ENCODE results near the gene SLC20A1.

Gene SLC20A1

DNA sequence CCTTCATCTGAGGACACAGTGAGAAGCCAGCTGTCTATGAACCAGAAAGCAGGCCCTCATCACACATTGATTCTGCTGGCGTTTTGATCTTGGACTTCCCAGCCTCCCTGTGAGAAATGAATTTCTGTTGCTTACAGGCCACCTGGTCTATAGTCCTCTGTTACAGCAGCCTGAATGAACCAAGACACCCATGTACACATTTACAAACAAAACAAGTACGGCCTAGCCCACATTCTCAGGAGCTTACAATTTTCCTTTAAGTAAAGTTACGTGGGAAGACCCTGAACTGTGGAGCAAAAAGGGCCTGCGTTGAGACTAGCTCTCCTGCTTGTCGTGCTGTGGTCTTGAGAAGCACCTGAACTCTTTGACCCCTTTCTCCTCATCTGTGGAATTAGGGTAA, 12.0 kb upstream of the SLC20A1 start:
- DNase-seq: no peak
- WGBS (ENCODE audit: insufficient coverage): 86% methylated on average over 5 of the region's 5 CpGs
- POLR2A ChIA-PET: no interaction called here
- peaks cover 14 to 68% (median 42%) of the 10 kb centered on the region in 4 experiments for H3K4me1 ChIP-seq (ENCODE audit: control extremely low read depth in 1 of 4, control insufficient read depth in 4 of 4, insufficient read depth in 4 of 4, low read length in 3 of 4)
- H3K4me3 ChIP-seq (ENCODE audit: control insufficient read depth in 1 of 7, extremely low read depth in 1 of 7, insufficient read depth in 4 of 7, low read depth in 2 of 7, low read length in 6 of 7): no peak overlapping the region
- H3K9me3 ChIP-seq (ENCODE audit: control extremely low read depth in 1 of 5, control insufficient read depth in 4 of 5, insufficient read depth in 2 of 5, low read depth in 1 of 5, low read length in 4 of 5): no peaks in the 10 kb centered on the region
- no peaks in the 10 kb centered on the region for H3K27me3 ChIP-seq (replicated peaks in 2 of 5; ENCODE audit: control insufficient read depth in 4 of 5, insufficient read depth in 5 of 5, low read length in 4 of 5)
- CTCF ChIA-PET: interaction anchor here (0.5 to 14.9 kb wide), 9 partner anchors 10 to 100 kb away, joined by 3 to 275 read pairs (median 3); partner anchors contain the start of gene SLC20A1
- H3K27ac ChIP-seq (ENCODE audit: insufficient read depth in 1 of 2, low read depth in 1 of 2, low read length in 2 of 2, poor library complexity in 1 of 2, severe bottlenecking in 2 of 2): no peak overlapping the region
- H3K36me3 ChIP-seq (ENCODE audit: control insufficient read depth in 4 of 4, insufficient read depth in 4 of 4, low read length in 3 of 4): no peaks in the 10 kb centered on the region

DNA sequence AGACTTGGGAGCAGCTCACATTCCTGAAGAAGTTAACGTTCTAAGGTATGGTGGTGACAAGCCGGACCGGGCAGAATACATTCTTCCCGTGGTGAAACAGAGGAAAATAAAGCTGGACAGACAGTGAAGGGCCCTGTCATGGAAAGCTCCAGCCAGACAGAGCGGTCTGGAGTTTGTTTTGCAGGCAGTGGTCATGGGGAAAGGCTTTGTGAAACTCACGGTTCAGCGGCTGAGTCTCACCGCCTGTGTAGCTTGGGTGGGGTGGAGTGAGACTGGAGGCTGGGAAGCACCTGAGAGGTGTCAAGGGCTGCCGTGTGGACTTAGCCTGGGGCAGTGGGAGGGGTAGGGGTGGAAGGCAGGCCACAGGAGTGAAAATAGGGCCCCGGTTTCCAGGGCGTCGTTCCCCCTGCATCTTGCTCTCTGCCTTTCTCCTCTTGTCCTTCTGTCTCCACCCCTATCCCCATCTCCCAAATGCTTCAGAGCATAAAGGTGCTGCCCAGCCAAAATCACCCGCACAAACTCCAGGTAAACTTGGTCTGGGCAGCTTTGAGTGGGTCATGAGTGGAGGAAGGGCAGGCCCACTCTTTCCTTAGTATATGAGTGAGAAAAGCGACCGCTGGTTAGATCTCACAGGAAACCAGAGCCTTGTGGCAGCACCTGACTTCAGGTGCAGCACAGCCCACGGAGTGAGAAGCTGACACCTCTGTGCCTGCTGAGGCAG, 11.4 kb upstream of the SLC20A1 start:
- Histone ChIP-seq H3K4me1 (ENCODE audit: control extremely low read depth in 1 of 4, control insufficient read depth in 4 of 4, insufficient read depth in 4 of 4, low read length in 3 of 4) (peaks cover 14 to 61% (median 40%) of the 10 kb centered on the region in 4 experiments), H3K27me3 (replicated peaks in 2 of 5; ENCODE audit: control insufficient read depth in 4 of 5, insufficient read depth in 5 of 5, low read length in 4 of 5) (no peaks in the 10 kb centered on the region), H3K27ac (ENCODE audit: insufficient read depth in 1 of 2, low read depth in 1 of 2, low read length in 2 of 2, poor library complexity in 1 of 2, severe bottlenecking in 2 of 2) (no peak overlapping the region), H3K36me3 (ENCODE audit: control insufficient read depth in 4 of 4, insufficient read depth in 4 of 4, low read length in 3 of 4) (no peaks in the 10 kb centered on the region), H3K4me3 (ENCODE audit: control insufficient read depth in 1 of 7, extremely low read depth in 1 of 7, insufficient read depth in 4 of 7, low read depth in 2 of 7, low read length in 6 of 7) (no peak overlapping the region), H3K9me3 (ENCODE audit: control extremely low read depth in 1 of 5, control insufficient read depth in 4 of 5, insufficient read depth in 2 of 5, low read depth in 1 of 5, low read length in 4 of 5) (no peaks in the 10 kb centered on the region)
- no peak for DNase-seq
- WGBS (ENCODE audit: insufficient coverage): 98% methylated on average over 13 of the region's 16 CpGs
- POLR2A ChIA-PET: no interaction called here
- CTCF ChIA-PET: interaction anchor here (1.1 to 14.9 kb wide), 6 partner anchors 9 to 93 kb away, joined by 3 to 275 read pairs (median 76); partner anchors contain the start of gene SLC20A1

DNA sequence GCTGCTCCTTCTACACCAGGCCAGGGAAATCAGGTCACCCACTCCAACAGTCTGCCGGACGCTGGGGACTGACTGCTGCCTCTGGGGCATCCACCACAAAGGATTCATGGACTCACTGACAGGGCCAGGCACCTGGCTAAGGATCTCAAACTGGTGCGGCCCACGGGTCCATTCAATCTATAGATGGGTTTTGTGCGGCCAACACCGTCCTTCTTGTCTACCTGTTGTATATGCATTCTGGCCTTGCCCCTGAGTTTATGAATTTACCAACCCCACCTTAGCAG, 10.9 kb upstream of the SLC20A1 start:
- no peaks in the 10 kb centered on the region for H3K9me3 ChIP-seq (ENCODE audit: control extremely low read depth in 1 of 5, control insufficient read depth in 4 of 5, insufficient read depth in 2 of 5, low read depth in 1 of 5, low read length in 4 of 5)
- H3K27ac ChIP-seq (ENCODE audit: insufficient read depth in 1 of 2, low read depth in 1 of 2, low read length in 2 of 2, poor library complexity in 1 of 2, severe bottlenecking in 2 of 2): no peak overlapping the region
- 99% methylated on average over 4 of the region's 6 CpGs for WGBS (ENCODE audit: insufficient coverage)
- H3K4me1 ChIP-seq (ENCODE audit: control extremely low read depth in 1 of 4, control insufficient read depth in 4 of 4, insufficient read depth in 4 of 4, low read length in 3 of 4): peaks cover 14 to 57% (median 36%) of the 10 kb centered on the region in 4 experiments
- no peak for DNase-seq
- ChIA-PET POLR2A (no interaction called here), CTCF (interaction anchor here (1.0 to 14.9 kb wide), 6 partner anchors 8 to 92 kb away, joined by 4 to 275 read pairs (median 80); partner anchors contain the start of gene SLC20A1)
- no peak overlapping the region for H3K4me3 ChIP-seq (ENCODE audit: control insufficient read depth in 1 of 7, extremely low read depth in 1 of 7, insufficient read depth in 4 of 7, low read depth in 2 of 7, low read length in 6 of 7)
- no peaks in the 10 kb centered on the region for H3K27me3 ChIP-seq (replicated peaks in 2 of 5; ENCODE audit: control insufficient read depth in 4 of 5, insufficient read depth in 5 of 5, low read length in 4 of 5)
- H3K36me3 ChIP-seq (ENCODE audit: control insufficient read depth in 4 of 4, insufficient read depth in 4 of 4, low read length in 3 of 4): no peaks in the 10 kb centered on the region

- DNase-seq: peak in 2 of 3 donors; percentile 39 to 42
- H3K4me1 ChIP-seq (ENCODE audit: control extremely low read depth in 1 of 4, control insufficient read depth in 4 of 4, insufficient read depth in 4 of 4, low read length in 3 of 4): peaks cover 6 to 57% (median 24%) of the 10 kb centered on the region in 4 experiments
- ChIA-PET POLR2A (interaction anchor here (1.2 kb wide), 1 partner anchor 9 kb away, joined by 4 read pairs; the partner anchor contains the start of gene SLC20A1), CTCF (interaction anchor here (1.0 to 14.9 kb wide), 5 partner anchors 7 to 90 kb away, joined by 3 to 275 read pairs (median 10); partner anchors contain the start of gene SLC20A1)
- H3K36me3 ChIP-seq (ENCODE audit: control insufficient read depth in 4 of 4, insufficient read depth in 4 of 4, low read length in 3 of 4): no peaks in the 10 kb centered on the region
- H3K9me3 ChIP-seq (ENCODE audit: control extremely low read depth in 1 of 5, control insufficient read depth in 4 of 5, insufficient read depth in 2 of 5, low read depth in 1 of 5, low read length in 4 of 5): no peaks in the 10 kb centered on the region
- H3K4me3 ChIP-seq (ENCODE audit: control insufficient read depth in 1 of 7, extremely low read depth in 1 of 7, insufficient read depth in 4 of 7, low read depth in 2 of 7, low read length in 6 of 7): no peak overlapping the region
- H3K27ac ChIP-seq (ENCODE audit: insufficient read depth in 1 of 2, low read depth in 1 of 2, low read length in 2 of 2, poor library complexity in 1 of 2, severe bottlenecking in 2 of 2): no peak overlapping the region
- WGBS (ENCODE audit: insufficient coverage): 78% methylated on average over 7 of the region's 7 CpGs
- no peaks in the 10 kb centered on the region for H3K27me3 ChIP-seq (replicated peaks in 2 of 5; ENCODE audit: control insufficient read depth in 4 of 5, insufficient read depth in 5 of 5, low read length in 4 of 5)
Measured at GRCh38 chr2:112636605-112637288, 9.0 kb upstream of the SLC20A1 start.

DNA sequence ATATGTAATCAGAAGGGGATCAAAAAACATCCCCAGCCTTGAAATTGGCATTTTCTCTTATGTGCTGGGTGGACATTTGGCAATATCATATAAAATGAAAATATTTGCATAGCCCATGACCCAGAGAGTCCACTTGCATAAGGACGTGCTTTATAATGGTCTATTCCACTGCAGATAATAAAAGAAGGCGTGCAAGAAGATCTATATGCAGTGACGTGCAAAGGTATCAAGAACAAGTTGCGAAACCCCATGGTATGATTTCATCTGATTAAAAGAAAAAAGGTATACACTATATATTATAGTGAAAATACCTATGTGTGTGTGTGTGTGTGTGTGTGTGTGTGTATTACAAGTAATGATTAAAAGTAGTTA, 8.5 kb upstream of the SLC20A1 start:
- Histone ChIP-seq H3K4me3 (ENCODE audit: control insufficient read depth in 1 of 7, extremely low read depth in 1 of 7, insufficient read depth in 4 of 7, low read depth in 2 of 7, low read length in 6 of 7) (no peak overlapping the region), H3K27me3 (replicated peaks in 2 of 5; ENCODE audit: control insufficient read depth in 4 of 5, insufficient read depth in 5 of 5, low read length in 4 of 5) (no peaks in the 10 kb centered on the region), H3K27ac (ENCODE audit: insufficient read depth in 1 of 2, low read depth in 1 of 2, low read length in 2 of 2, poor library complexity in 1 of 2, severe bottlenecking in 2 of 2) (no peak overlapping the region), H3K36me3 (ENCODE audit: control insufficient read depth in 4 of 4, insufficient read depth in 4 of 4, low read length in 3 of 4) (no peaks in the 10 kb centered on the region), H3K4me1 (ENCODE audit: control extremely low read depth in 1 of 4, control insufficient read depth in 4 of 4, insufficient read depth in 4 of 4, low read length in 3 of 4) (peaks cover under 1 to 56% (median 21%) of the 10 kb centered on the region in 4 experiments), H3K9me3 (ENCODE audit: control extremely low read depth in 1 of 5, control insufficient read depth in 4 of 5, insufficient read depth in 2 of 5, low read depth in 1 of 5, low read length in 4 of 5) (no peaks in the 10 kb centered on the region)
- 100% methylated on average over 3 of the region's 4 CpGs for WGBS (ENCODE audit: insufficient coverage)
- ChIA-PET CTCF (interaction anchor here (1.0 to 2.3 kb wide), 4 partner anchors 10 to 89 kb away, joined by 3 to 10 read pairs (median 4); no protein-coding TSS in a partner anchor), POLR2A (interaction anchor here (1.2 kb wide), 1 partner anchor 8 kb away, joined by 4 read pairs; the partner anchor contains the start of gene SLC20A1)
- no peak for DNase-seq

- CTCF ChIA-PET: interaction anchor here (0.5 to 9.9 kb wide), 3 partner anchors 10 to 86 kb away, joined by 4 to 183 read pairs (median 109); no protein-coding TSS in a partner anchor
- Histone ChIP-seq H3K36me3 (ENCODE audit: control insufficient read depth in 4 of 4, insufficient read depth in 4 of 4, low read length in 3 of 4) (no peaks in the 10 kb centered on the region), H3K4me3 (ENCODE audit: control insufficient read depth in 1 of 7, extremely low read depth in 1 of 7, insufficient read depth in 4 of 7, low read depth in 2 of 7, low read length in 6 of 7) (no peak overlapping the region), H3K27ac (ENCODE audit: insufficient read depth in 1 of 2, low read depth in 1 of 2, low read length in 2 of 2, poor library complexity in 1 of 2, severe bottlenecking in 2 of 2) (no peak overlapping the region), H3K27me3 (replicated peaks in 2 of 5; ENCODE audit: control insufficient read depth in 4 of 5, insufficient read depth in 5 of 5, low read length in 4 of 5) (no peaks in the 10 kb centered on the region), H3K9me3 (ENCODE audit: control extremely low read depth in 1 of 5, control insufficient read depth in 4 of 5, insufficient read depth in 2 of 5, low read depth in 1 of 5, low read length in 4 of 5) (no peaks in the 10 kb centered on the region), H3K4me1 (ENCODE audit: control extremely low read depth in 1 of 4, control insufficient read depth in 4 of 4, insufficient read depth in 4 of 4, low read length in 3 of 4) (peaks cover 5 to 63% (median 34%) of the 10 kb centered on the region in 4 experiments)
- WGBS (ENCODE audit: insufficient coverage): 96% methylated on average over 3 of the region's 3 CpGs
- POLR2A ChIA-PET: no interaction called here
- no peak for DNase-seq
Measured at GRCh38 chr2:112639936-112640335, 5.8 kb upstream of the SLC20A1 start.

GRCh38 chr2:112640467-112640799, 5.3 kb upstream of the SLC20A1 start:
- Histone ChIP-seq H3K36me3 (ENCODE audit: control insufficient read depth in 4 of 4, insufficient read depth in 4 of 4, low read length in 3 of 4) (no peaks in the 10 kb centered on the region), H3K27me3 (replicated peaks in 2 of 5; ENCODE audit: control insufficient read depth in 4 of 5, insufficient read depth in 5 of 5, low read length in 4 of 5) (no peaks in the 10 kb centered on the region), H3K4me3 (ENCODE audit: control insufficient read depth in 1 of 7, extremely low read depth in 1 of 7, insufficient read depth in 4 of 7, low read depth in 2 of 7, low read length in 6 of 7) (no peak overlapping the region), H3K9me3 (ENCODE audit: control extremely low read depth in 1 of 5, control insufficient read depth in 4 of 5, insufficient read depth in 2 of 5, low read depth in 1 of 5, low read length in 4 of 5) (no peaks in the 10 kb centered on the region), H3K27ac (ENCODE audit: insufficient read depth in 1 of 2, low read depth in 1 of 2, low read length in 2 of 2, poor library complexity in 1 of 2, severe bottlenecking in 2 of 2) (no peak overlapping the region), H3K4me1 (ENCODE audit: control extremely low read depth in 1 of 4, control insufficient read depth in 4 of 4, insufficient read depth in 4 of 4, low read length in 3 of 4) (peaks cover 6 to 65% (median 38%) of the 10 kb centered on the region in 4 experiments)
- POLR2A ChIA-PET: no interaction called here
- 100% methylated on average over 1 of the region's 2 CpGs for WGBS (ENCODE audit: insufficient coverage)
- CTCF ChIA-PET: interaction anchor here (0.5 to 9.9 kb wide), 4 partner anchors 10 to 86 kb away, joined by 3 to 183 read pairs (median 56); no protein-coding TSS in a partner anchor
- no peak for DNase-seq
